ENCODE results near the gene RUFY3. TPM values are rescaled to one million over a fixed set of nuclear protein-coding genes. Genes with fewer than 3 reads are reported as not detected.

Gene RUFY3
- total RNA-seq, 1 donor from 2014 or later, result 101 TPM

GRCh38 chr4:70737006-70737405 is 15.2 kb downstream of the RUFY3 start:
- DNase-seq (ENCODE audit: low spot score in 2 of 2, unreplicated experiment in 2 of 2), result no peak
- TF ChIP-seq, protein P1, sequence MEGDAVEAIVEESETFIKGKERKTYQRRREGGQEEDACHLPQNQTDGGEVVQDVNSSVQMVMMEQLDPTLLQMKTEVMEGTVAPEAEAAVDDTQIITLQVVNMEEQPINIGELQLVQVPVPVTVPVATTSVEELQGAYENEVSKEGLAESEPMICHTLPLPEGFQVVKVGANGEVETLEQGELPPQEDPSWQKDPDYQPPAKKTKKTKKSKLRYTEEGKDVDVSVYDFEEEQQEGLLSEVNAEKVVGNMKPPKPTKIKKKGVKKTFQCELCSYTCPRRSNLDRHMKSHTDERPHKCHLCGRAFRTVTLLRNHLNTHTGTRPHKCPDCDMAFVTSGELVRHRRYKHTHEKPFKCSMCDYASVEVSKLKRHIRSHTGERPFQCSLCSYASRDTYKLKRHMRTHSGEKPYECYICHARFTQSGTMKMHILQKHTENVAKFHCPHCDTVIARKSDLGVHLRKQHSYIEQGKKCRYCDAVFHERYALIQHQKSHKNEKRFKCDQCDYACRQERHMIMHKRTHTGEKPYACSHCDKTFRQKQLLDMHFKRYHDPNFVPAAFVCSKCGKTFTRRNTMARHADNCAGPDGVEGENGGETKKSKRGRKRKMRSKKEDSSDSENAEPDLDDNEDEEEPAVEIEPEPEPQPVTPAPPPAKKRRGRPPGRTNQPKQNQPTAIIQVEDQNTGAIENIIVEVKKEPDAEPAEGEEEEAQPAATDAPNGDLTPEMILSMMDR (IDR thresholded peaks at IDR 0.05; ENCODE audit: unreplicated experiment), result no peak
- H3K4me1 Mint-ChIP-seq, result peaks cover 26% of the 10 kb centered on the region
- no peak overlapping the region for H3K27ac Mint-ChIP-seq
- H3K27me3 Mint-ChIP-seq (ENCODE audit: low read depth), result no peaks in the 10 kb centered on the region
- no peak overlapping the region for H3K4me3 Mint-ChIP-seq
- H3K36me3 Mint-ChIP-seq, result peaks cover 3% of the 10 kb centered on the region
- H3K9me3 Mint-ChIP-seq, result no peaks in the 10 kb centered on the region

DNA sequence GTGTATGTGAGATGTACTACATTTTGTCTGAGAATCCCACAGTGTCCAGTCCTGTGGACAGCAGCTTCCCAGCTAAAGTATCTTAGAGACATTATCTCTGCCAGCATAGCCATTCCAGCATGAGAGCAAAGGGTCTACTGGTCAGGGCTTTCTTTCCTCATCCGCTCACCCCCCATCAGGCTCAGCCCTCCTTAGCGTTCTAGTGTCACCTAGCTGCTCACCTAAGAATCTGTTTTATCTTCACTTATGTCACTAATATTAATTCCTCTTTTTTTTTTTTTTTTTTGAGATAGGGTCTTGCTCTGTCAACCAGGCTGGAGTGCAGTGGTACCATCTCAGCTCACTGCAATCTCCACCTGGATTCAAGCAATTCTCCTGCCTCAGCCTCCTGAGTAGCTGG is 15.6 kb downstream of the RUFY3 start:
- DNase-seq (ENCODE audit: low spot score in 2 of 2, unreplicated experiment in 2 of 2), result no peak
- Mint-ChIP-seq H3K9me3 (no peaks in the 10 kb centered on the region), H3K4me1 (peaks cover 30% of the 10 kb centered on the region), H3K36me3 (peaks cover 1% of the 10 kb centered on the region), H3K27me3 (ENCODE audit: low read depth) (no peaks in the 10 kb centered on the region), H3K27ac (no peak overlapping the region), H3K4me3 (no peak overlapping the region)
- TF ChIP-seq, protein P1 (IDR thresholded peaks at IDR 0.05; ENCODE audit: unreplicated experiment), result no peak

GRCh38 chr4:70739496-70740337 is 18.0 kb downstream of the RUFY3 start:
- peaks cover 25% of the 10 kb centered on the region for H3K4me1 Mint-ChIP-seq
- TF ChIP-seq, protein P1 (IDR thresholded peaks at IDR 0.05; ENCODE audit: unreplicated experiment), result no peak

DNA sequence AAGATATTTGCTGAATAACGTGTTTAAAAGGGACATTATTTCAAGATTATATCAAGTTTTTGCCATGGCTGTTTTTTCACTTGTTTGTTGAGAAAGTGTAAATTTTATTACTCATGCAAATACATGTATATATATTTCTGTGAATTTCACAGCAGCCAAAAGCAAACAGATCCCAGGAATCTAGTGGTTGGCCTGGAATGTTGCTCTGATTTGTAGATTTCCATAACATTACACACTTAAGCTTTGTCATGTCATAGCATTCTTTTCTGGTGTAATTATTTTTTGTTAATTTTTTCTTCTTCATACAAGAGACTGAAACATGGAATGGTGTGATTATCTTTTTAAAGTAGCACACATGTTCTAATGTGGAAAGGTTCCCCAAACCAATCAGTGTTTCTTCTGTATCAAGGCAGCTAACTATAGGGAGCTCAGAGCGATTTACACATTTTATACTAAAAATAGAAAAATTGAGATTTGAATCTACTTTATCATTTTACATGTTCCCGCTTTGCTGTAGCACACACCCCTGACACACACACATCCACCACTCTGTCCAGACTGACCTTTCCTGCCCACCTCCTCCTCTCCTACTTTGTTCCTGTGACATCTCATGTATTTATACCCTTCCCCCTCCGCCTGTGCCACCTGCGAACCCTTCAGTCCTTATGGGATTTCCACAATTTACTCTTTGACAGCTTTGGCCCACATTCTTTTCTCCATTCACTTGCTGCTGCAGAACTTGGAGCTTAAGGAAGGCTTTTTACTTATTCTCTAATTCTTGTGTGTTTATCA is 20.3 kb downstream of the RUFY3 start:
- TF ChIP-seq, protein P1 (IDR thresholded peaks at IDR 0.05; ENCODE audit: unreplicated experiment), result no peak
- no peak for DNase-seq (ENCODE audit: low spot score in 2 of 2, unreplicated experiment in 2 of 2)
- no peaks in the 10 kb centered on the region for H3K9me3 Mint-ChIP-seq
- no peaks in the 10 kb centered on the region for H3K27me3 Mint-ChIP-seq (ENCODE audit: low read depth)
- H3K36me3 Mint-ChIP-seq, result peaks cover 3% of the 10 kb centered on the region
- peaks cover 19% of the 10 kb centered on the region for H3K4me1 Mint-ChIP-seq
- H3K27ac Mint-ChIP-seq, result peak overlapping the region; percentile 57
- H3K4me3 Mint-ChIP-seq, result no peak overlapping the region

More at GRCh38 chr4:70739496-70740337, 18.0 kb downstream of the RUFY3 start:
- Mint-ChIP-seq H3K27ac (no peak overlapping the region), H3K9me3 (no peaks in the 10 kb centered on the region), H3K36me3 (no peaks in the 10 kb centered on the region), H3K27me3 (ENCODE audit: low read depth) (no peaks in the 10 kb centered on the region), H3K4me3 (no peak overlapping the region)
- no peak for DNase-seq (ENCODE audit: low spot score in 2 of 2, unreplicated experiment in 2 of 2)

DNA sequence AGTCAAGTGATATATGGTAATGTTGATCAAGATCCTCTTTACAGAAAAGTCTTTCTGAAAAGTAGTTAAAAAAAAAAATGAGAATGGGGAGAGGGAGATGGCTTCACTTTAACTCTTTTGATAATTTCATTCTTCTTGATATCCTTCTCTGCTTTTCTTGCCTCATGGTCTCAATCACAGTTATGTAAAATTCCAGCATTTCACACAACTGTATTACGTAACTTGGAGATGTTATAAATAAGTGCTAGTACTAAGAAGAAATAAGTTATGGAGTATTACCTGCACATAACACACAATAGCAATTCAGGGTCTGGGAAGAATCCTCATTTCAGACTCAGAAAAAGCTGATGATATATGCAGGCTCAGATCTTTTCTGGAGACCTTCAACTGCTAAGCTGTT is 22.0 kb downstream of the RUFY3 start:
- TF ChIP-seq, protein P1 (IDR thresholded peaks at IDR 0.05; ENCODE audit: unreplicated experiment), result no peak
- peaks cover 6% of the 10 kb centered on the region for H3K36me3 Mint-ChIP-seq

More for the DNA sequence above, 22.0 kb downstream of the RUFY3 start:
- H3K9me3 Mint-ChIP-seq, result no peaks in the 10 kb centered on the region
- H3K4me3 Mint-ChIP-seq, result no peak overlapping the region
- H3K27ac Mint-ChIP-seq, result no peak overlapping the region
- H3K27me3 Mint-ChIP-seq (ENCODE audit: low read depth), result no peaks in the 10 kb centered on the region
- H3K4me1 Mint-ChIP-seq, result peaks cover 19% of the 10 kb centered on the region
- DNase-seq (ENCODE audit: low spot score in 2 of 2, unreplicated experiment in 2 of 2), result no peak

All from mesothelial cell of epicardium (in vitro differentiated cells).